OCI-M2 (cell line): ENCODE results near the gene TACC2.

Source experiments
- DNase-seq: peaks from one replicate; lab custom pipeline; 2025; ENCODE audit not compliant: unreplicated experiment; lab: John Stamatoyannopoulos, UW

The TACC2 gene

DNA sequence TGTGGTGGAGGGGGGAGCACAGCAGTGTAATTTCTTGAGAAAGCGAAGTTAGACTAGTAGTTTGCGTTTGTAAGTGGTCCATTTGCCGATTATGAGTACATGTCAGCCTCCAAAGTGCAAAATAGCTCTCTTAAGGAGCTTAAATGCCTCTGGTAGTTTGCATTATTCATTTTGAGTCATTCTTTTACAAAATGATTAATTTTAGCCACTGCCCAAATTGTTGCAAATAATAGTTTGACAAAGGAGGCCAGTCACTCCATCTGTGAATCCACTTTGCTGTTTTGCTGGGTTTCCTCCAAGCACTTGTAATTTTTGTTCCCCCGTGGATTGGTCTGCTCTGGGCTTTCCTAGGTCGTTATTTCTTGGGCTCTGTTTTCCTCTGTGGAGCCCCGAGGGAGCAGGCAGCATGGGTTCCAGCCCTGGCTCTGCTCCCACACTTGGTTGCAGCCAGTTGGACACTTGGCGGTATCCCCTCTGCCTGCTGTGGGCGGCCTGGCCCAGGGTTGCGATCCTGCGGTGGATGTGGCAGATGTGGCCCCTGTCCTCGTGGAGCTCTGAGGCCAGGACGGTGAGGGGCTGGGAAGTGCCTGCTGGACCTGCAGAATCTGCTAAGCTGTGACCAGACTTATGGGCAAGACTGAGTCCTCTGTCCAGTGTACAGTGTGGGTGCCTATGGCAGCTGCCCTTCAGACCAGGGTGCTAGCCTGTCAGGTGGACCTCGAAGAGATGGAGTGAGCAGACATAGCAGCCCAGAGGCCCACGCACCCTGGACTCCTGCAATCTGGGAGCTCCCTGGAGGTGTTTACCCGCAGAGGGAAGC is 153.1 kb downstream of the TACC2 start:
- no peak for DNase-seq

DNA sequence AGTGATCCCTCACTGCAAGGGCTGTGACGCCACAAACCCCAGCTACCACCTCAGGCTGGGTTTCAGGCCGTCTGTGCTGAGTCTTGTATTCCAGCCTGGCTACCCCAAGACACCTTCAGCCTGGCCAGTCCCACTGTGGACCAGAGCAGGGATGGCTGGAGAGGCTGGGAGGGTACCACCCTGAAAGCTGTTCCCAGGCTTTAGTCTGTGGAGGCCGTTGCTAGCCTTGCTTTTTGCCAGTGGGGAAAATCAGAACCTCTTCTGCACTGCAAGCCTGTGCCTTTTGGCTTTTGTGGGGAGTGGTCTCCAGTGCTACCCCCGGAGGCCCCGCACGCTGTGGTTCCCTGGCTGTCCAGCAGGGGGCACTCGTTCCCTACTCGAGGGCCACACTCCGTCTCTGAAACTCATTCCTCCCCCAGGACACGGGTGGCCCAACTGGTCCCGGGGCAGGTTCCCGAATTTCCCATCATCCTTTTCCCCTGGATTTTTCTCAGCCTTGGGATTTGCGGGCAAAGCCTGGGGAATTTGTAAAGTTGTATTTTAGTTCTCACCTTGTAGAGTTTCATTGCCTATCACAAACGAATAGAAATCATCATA is 153.8 kb downstream of the TACC2 start:
- DNase-seq, result no peak

DNA sequence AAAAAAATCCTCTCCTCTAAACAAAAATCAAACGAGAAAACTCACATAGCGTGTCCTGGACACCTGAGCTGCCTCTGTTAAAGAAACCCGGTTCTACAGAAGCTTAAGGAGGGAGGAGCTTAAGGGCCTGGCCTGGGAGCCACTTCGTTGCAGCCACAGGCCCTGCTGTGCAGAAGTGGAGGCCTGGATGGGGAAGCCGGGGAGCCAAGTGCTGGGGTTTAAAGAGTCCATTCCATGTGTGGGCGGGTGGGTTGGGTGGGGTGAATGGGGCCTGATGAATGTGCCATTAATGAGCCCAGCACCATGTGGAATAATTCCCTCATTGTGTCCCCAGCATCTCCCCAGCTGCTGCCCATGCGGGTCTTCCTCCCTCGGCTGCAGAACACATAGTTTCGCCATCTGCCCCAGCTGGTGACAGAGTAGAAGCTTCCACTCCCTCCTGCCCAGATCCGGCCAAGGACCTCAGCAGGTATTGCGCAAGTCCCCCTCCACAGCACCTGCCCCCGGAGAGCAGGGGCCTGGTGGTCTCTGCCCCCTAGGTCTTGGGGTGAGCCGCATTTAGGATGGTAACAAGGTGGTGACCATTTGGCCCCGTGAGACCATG is 154.4 kb downstream of the TACC2 start:
- no peak for DNase-seq

DNA sequence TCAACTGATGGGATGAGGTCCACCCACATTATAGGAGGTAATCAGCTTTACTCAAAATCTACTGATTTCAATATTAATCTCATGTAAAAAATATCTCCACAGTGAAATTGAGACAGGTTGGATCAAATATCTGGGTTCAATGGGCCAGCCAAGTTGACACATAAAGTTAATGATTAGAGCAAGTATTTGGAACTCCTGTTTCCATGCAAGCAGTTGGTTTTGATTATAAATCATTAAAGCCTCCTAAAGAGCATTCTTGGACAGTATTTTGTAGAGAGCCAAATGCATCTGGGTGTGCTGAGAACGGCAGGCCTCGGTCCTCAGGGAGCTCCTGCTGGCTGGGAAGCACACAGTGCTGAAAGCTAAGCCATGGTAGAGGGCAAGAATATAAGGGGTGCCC is 155.2 kb downstream of the TACC2 start:
- no peak for DNase-seq

DNA sequence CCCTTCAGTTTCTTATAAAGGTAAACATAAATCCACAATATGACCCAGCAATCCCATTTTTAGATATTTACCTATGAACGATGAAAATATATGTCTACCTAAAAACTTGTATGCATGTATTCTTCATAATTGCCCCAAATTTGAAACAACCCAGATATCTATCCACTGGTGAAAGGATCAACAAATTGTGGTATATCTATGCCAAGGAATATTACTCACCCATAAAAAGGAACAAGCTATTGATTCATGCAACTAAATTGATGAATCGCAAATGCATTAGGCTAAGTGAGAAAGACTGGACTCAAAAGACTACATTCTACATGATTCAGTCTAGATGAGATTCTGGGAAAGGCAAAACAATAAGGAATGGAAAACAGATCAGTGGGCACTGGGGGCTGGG is 156.2 kb downstream of the TACC2 start:
- no peak for DNase-seq

DNA sequence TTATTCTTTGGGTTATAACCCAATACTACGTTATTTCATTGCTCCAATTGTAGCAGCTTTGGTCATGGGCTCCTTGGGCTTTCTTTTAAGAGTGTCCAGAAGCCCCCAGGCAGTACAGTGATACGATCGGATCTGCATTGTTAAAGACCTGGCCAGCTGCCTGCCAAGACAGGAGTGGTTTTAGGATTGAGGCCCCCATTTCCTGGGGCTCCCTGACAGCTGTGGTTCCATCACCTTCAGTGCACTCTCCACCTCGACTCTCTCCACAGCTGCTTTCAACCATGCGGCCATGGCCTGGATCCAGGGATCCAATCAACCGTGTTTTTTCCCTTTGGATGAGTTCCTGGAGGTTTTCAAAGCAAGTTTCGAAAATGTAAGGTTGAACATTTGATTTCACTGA is 158.7 kb downstream of the TACC2 start:
- DNase-seq, result no peak

DNA sequence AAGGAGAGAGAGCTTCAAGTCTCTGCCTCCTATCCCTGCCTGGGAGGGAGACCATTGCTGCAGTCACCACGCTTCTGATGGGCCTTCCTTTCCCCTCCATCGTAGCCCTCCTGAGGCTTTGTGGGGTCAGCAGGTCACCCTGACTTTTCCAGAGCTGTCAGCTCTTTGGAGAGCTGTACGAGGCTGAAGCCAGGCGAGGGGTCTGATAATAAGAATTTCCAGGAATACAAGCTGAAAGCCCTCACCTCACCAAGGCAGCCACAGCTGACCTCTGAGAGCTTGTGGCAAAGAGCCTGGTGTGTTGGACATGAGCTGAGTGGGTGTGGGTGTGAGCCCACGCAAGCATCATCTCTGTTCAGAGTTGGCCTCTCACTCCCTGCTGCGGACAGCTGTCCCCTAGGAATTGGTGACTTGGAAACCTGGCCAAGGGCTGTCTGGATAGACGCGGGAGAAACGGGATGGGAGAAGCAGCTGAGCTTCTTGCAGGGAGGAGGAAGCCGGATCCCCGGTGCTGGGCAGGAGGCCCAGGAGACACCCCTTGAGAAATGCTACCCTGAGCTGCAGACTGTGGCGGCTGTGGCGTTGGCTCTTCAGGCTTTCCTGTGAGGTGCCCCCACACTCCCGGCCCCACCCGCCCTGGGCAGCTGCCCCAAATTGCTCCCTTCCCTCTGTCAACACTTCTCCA is 160.1 kb downstream of the TACC2 start:
- DNase-seq, result no peak

DNA sequence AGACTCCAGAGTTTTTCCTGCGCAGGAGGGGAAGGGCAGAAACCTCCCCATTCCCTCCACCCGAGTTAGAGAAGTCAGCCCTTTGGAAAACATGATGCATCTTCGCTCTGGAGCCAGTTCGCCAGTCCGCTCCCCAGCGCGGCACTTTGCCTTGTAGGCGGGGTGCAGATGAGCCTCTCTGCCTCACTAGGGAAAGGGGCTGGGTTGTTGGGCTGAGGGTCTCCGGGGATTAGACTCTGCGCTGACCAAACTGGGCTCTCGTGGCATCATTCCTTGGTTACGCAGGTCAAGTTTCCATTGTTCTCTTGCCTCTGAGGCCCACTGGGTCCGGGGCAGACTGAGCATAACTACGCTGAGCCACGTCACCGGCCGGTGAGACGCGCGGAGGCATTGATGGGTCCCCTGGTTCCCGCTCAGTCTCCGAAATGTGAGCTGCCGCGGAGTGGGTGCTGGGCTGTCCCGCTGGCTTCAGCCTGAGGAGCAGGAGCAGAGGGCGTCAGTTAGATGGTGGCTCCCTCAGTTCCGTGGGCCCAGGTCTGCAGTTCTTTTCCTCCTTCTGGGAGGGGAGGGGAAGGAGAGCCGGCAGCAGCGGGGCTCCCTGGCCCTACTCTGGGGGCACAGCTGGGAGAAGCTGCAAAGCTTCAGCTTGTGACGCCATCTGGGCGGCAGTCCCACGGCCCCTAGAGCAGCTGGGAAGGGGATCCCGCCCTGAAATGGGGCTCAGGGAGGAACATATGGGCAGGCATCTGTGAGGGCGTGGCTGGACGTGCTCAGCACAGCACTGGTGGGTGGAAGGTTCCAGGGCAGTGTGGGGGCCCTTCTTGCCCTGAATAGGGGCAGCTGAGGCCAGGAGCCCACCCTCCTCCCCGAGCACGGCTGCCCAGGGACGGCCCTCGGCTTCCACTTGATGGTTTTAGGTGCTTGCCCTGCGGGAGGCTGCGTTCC is 160.9 kb downstream of the TACC2 start:
- DNase-seq, result no peak

DNA sequence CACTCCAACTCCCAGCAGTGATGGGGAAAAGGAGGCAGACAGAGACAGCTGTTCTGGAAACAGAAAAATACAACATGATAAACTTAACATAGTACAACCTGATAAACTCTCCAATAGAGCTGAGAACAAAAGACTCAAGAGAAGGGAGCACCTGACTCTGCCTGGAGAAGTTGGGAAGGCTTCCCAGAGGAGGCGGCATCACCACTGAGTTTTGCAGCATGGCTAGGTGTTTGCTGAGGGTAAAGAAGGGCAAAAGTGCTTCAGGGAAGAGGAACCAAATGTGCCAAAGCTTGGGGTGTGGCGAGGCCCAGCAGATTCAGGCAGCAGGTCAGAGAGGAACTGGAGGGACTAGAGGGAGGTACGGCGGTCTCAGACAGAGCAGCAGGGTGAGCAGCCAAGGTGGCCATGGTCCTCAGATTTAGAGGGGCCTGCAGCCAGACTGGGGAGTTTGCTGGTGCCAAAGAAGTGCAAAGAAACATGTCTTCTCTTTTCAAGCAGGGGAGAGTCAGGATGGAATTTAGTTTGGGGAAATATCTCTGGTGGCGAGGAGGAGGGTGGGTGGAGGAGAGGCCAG is 162.2 kb downstream of the TACC2 start:
- no peak for DNase-seq

DNA sequence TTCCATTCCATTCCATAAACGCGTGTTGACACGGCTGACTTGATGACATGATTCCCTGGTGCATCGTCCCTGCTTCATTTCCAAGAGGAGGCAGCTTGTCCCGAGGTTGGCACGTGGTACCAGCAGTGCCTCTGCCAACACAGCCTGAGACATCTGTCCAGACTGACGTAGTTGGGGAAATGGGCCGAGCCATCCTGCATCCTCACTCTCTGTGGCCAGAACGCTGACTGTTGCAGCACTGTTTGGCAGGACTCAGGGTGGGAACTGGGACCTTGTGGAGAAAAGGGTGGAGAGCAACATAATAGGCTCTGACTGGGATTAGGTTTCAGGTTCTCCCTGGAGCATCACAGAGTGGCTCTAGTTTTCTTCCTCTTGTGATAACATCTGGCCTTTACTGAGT is 163.6 kb downstream of the TACC2 start:
- DNase-seq, result no peak

DNA sequence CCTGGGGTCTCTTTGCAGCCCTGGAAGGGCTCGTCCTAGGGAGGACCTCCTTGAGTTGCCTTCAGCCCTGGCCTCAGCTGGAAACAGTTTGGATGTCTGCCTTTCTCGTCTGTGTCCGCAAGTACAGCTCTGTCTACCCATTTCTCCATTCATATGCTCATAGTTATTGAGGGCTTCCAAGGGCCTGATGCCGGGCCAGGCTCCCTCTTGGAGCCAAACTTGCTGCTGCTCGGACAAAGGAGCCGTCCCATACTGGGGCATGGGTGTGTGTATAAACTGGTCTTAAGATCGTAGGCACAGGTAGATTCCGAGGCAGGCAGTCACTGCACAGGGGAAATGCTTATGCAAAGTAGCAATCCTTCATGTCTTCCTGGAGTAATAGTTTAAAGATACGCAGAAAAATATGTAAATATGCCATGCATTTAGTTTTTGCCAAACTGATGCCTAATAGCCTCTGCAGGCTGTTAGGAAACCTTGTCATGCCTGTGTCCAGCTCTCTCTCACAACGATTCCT is 165.1 kb downstream of the TACC2 start:
- no peak for DNase-seq

DNA sequence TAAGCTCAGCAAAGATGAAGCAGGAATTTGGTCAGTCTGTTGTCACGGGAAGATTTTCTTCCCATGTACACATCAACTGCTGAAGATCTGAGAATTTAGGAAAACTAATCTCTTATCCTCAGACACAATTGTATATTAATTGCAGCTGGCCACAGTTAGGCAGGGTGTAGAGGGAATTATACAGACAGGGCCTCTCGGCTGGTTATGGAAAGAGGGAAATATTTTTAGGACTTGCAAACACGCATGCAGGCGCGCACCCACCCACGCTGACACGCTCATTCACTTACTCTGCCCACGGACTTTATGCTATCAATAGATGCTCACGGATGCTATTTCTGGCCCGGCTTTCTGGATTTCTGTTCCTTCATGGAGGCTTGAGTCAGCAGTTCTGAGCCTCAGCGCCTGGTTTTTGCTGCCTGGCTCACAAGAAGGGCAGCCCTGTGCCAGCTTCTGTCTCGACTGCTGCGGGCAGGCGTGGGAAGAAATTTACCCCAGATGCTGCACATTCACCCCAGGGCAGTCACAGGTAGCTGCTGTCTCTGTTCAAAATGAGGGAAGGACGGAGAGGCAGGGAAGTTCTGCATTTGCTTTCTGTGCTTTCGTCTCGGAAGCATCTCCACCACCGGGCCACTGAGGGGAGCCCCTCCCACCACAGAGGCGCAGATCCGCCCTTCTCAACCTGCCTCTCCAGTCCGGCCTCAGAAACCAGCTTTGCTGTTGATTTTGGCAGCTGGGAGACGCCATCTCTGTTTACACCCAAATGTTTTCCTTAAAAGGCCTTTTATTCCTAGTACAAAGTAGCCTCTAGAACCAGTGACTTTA is 165.8 kb downstream of the TACC2 start:
- DNase-seq, result no peak

DNA sequence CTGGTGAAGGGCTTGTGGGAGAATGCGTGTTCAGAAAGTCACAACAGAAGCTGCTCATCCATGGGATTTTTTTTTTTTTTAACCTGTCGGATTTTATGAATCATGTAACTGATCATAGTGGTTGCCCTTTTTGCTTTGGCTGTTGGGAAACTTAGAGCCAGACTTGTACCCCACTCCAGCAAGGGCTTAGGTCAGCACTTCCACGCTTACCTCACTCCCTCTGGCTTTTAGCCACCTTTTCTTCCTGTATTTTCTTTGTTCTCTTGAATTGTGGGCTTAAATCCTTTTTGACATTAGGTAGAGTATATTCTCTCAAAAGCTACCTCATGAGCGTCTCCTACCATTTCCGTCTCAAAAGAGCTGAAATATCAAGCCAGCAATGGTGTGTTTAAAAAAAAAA is 168.5 kb downstream of the TACC2 start:
- no peak for DNase-seq

DNA sequence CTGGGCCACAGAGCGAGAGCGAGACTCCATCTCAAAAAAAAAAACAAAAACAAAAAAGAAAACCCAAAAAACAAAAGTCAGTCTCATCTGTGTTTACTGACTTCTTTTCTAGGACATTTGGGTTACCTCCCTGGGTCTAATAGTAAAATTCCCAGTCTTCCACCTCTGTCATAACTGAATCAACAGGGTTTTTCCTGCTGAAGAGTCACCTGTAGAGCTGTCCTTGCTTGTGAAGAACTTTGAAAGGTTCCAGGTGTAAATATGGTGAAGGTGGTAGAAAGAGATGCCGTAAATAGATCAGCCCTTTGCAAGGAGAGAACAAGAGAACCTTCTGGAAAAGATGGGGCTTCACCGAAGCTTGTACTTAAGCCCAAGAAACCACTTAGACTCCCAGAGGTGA is 169.4 kb downstream of the TACC2 start:
- no peak for DNase-seq

DNA sequence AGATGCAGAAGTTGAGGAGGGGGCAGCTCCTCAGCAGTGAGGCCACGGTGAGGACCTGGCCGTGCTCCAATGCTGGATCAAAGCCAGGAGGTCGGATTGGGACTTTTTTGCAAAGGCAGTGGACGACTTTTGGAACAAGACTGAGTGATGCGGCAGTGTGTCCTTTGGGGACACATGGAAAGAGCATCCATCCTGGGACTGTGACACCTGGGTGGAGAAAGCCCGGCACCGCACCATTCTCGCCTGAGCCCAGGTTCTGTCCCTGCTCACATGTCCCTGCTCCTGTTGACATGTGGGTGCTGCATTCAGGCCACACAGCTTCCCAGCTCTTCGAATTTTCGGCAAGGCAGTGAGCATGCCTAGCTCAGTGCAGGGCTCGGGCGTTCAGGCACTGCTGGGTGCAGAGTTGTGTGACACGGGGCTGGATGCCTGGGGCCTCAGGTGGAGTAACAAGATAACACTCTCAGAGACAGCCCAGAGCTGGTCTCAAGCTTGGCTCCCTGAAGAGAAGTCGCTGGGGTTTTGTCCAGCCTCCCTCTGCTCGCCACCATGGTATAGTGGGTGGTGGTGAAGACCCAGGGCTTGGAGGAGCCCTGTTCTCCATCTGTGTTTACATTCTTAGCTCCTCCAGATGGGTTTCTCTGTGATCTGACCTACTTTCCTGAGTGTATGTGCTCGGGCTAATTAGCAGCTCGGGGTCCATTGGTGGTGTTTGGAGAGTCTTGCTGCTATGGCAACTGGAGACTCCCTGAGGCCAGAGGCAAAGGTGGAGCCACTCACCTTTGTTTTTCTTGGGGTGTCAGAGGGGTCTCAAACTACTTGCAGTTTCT is 170.4 kb downstream of the TACC2 start:
- no peak for DNase-seq

DNA sequence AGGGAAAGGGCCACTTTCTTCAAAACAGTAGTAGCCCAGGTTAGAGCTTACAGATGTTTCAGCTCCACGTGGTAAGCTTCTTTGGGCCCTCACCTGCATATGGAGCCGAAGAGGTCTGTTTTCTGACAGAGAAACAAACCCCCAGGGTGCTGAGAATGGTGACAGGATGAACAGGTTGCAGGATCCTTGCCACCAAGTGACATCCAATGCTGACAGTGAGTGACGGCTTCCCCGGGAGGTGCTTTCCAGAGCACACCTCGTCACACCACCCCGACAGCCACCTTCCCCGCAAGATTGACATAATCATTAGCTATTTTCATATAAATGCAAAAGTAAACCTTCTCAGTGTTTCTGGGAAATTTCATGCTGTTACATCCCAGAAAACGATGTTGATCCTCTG is 172.8 kb downstream of the TACC2 start:
- DNase-seq, result no peak

DNA sequence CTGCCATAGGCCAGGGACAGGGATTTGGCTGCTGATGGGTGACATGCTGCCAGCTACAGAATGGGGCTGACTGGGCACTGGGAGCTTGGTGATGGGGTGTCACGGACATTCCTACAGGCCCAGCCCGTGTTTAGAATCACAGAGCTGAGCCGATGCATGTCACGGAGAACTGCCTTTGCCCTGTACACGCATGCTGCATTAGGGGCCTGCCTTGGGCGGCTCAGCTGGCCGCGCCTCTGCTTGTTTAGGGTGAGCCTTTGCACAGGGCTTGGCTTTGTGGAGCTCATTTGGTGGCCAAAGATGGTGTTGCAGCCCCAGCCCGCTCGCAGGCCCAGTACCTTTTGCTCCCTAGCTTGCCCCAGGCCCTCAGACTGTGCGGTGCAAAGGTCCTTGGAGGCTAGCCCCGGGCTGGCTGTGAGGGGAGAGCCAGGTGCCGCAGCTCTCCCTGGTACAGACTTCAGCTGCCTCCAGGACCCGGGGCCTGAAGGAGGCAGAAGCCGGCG is 173.8 kb downstream of the TACC2 start:
- DNase-seq, result no peak
